Fibroblast of mammary gland (primary cell): ENCODE measurements around the gene BCR.

ENCODE experiments used
- DNase-seq: peaks from one replicate; pipeline ENCODE4 v3.0.0-alpha.2; 2010; ENCODE audit warnings: low read depth
- H3K4me3 ChIP-seq: 2 replicates; pipeline ENCODE4 v1.5.1; 2011; ENCODE audit warnings: low read depth, mild to moderate bottlenecking, low read length, moderate library complexity; ENCODE audit not compliant: control insufficient read depth
- CTCF ChIP-seq: conservative IDR thresholded peaks from 2 replicates; pipeline ENCODE4 v1.5.1; 2011; ENCODE audit warnings: low read depth, low read length, inconsistent platforms; ENCODE audit not compliant: control insufficient read depth, insufficient read depth

Gene BCR

GRCh38 chr22:23224846-23225245 is 44.5 kb downstream of the BCR start:
- no peak for DNase-seq
- no peak for TF ChIP-seq CTCF
- H3K4me3 ChIP-seq, result no peak overlapping the region

GRCh38 chr22:23225337-23225723 is 45.0 kb downstream of the BCR start:
- no peak for DNase-seq
- TF ChIP-seq CTCF, result no peak
- no peak overlapping the region for H3K4me3 ChIP-seq

GRCh38 chr22:23225724-23226496 is 45.6 kb downstream of the BCR start:
- DNase-seq, result peak; percentile 80
- TF ChIP-seq CTCF, result no peak
- H3K4me3 ChIP-seq, result no peak overlapping the region

- DNase-seq, result peak; percentile 50
- H3K4me3 ChIP-seq, result no peak overlapping the region
- no peak for TF ChIP-seq CTCF
Observed at GRCh38 chr22:23226497-23226850, 46.2 kb downstream of the BCR start.

GRCh38 chr22:23227380-23227779 is 47.1 kb downstream of the BCR start:
- no peak for TF ChIP-seq CTCF
- H3K4me3 ChIP-seq, result no peak overlapping the region
- DNase-seq, result no peak

- no peak overlapping the region for H3K4me3 ChIP-seq
- no peak for DNase-seq
- no peak for TF ChIP-seq CTCF
Observed at GRCh38 chr22:23228503-23228902, 48.2 kb downstream of the BCR start.

GRCh38 chr22:23229646-23230045 is 49.3 kb downstream of the BCR start:
- H3K4me3 ChIP-seq, result no peak overlapping the region
- no peak for DNase-seq
- no peak for TF ChIP-seq CTCF
